Fibroblast of the aortic adventitia (primary cell): ENCODE data around the gene DMBX1. TPM values are rescaled to one million over a fixed set of nuclear protein-coding genes. Genes with fewer than 3 reads are reported as not detected.

Experiments used
- DNase-seq: peaks from one replicate; pipeline ENCODE4 v3.0.0-alpha.2; 2010; ENCODE audit warnings: low read depth
- H3K4me3 ChIP-seq: 2 replicates; pipeline ENCODE4 v1.5.1; 2011; ENCODE audit warnings: low read depth, mild to moderate bottlenecking, control low read depth, low read length, moderate library complexity
- total RNA-seq: library from RNA; depleted of rRNA; stranded (reverse); fragments of >200 nt; gene quantifications from 2 replicates; pipeline ENCODE4 v1.2.3, GENCODE V29; 2012; ENCODE audit warnings: low replicate concordance
- TF ChIP-seq, protein P1 (sequence below): IDR thresholded peaks from 2 replicates; pipeline ENCODE4 v1.5.1; 2011; ENCODE audit warnings: mild to moderate bottlenecking, low read length, control low read depth, inconsistent platforms; ENCODE audit not compliant: insufficient read depth

DMBX1 gene
- total RNA-seq, 1 donor, result not detected

DNA sequence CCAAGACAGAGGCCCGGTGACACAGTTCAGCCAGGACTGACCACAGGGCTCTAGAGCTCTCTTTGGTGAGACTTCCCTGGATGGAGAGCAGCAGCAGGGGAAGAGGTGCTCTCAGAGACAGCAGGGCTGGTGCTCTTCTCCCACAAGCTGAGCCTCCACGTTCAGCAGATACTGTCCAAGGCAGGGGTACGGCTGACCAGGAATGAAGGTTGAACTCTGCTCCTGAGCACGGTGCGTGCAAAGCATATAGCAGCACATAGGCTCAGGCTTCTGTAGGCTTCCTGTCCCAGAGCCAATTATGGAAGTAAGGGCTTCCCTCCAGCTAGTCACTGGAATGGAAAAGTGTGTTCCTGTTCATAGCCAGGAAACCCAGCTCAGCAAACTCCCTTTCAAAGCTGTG, 23.9 kb downstream of the DMBX1 start:
- DNase-seq, result no peak
- no peak overlapping the region for H3K4me3 ChIP-seq
- TF ChIP-seq, protein P1, sequence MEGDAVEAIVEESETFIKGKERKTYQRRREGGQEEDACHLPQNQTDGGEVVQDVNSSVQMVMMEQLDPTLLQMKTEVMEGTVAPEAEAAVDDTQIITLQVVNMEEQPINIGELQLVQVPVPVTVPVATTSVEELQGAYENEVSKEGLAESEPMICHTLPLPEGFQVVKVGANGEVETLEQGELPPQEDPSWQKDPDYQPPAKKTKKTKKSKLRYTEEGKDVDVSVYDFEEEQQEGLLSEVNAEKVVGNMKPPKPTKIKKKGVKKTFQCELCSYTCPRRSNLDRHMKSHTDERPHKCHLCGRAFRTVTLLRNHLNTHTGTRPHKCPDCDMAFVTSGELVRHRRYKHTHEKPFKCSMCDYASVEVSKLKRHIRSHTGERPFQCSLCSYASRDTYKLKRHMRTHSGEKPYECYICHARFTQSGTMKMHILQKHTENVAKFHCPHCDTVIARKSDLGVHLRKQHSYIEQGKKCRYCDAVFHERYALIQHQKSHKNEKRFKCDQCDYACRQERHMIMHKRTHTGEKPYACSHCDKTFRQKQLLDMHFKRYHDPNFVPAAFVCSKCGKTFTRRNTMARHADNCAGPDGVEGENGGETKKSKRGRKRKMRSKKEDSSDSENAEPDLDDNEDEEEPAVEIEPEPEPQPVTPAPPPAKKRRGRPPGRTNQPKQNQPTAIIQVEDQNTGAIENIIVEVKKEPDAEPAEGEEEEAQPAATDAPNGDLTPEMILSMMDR, result no peak

DNA sequence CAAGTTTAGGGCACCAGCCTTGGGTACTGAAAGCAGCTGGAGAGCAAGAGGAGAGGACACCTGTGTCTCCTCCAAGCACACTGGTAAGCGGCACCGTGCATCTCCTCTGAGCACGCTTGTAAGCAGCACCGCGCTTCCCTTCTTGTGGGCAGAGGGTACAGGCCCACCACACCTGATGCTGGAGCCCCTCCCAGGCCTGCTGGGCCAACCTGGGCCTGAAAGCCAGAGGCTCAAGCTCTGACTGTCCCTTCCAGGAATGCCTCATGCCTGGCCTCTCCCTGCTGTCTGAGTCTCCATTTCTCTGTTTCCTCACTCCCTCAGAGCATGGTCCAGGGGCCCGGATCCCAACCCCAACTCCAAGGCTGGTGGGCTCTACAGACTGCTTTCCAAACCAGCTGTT, 25.9 kb downstream of the DMBX1 start:
- H3K4me3 ChIP-seq, result no peak overlapping the region
- DNase-seq, result no peak
- TF ChIP-seq, protein P1, result no peak

DNA sequence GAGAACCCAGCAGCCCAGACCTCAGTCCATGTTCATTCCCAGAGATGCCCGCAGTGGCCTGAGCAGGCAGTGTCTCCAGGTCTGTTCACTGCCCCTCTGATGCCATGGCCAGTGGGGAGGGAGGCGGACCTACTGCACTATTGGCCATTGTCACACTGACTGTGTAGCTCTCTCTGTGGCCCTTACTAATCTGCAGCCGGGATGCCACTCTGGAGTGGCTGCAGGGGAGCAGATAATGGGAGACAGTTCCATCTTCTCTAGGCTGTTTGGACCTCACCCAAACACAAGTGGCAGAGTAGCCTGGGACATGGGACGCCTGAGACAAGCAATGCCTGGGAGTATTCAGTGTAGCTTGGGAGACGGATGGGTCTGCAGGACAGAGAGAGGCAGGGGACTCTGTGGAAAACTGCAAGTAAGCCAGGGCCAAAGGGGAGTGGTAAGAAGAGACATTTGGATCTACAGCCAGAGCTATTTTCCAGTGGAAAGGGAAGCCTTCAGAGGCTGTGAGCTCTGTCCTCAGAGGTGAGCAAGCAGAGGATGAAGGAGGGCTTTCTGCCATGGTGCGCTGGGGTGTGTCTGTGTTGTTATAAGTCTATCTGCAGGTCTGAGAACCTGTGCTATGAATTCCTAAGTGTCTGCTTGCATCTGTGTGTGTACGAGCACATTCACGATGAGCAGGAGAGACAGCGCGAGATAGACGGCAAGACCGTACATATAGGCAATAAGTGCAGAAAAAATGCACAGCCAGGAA, 26.7 kb downstream of the DMBX1 start:
- no peak overlapping the region for H3K4me3 ChIP-seq
- no peak for DNase-seq
- TF ChIP-seq, protein P1, result no peak

DNA sequence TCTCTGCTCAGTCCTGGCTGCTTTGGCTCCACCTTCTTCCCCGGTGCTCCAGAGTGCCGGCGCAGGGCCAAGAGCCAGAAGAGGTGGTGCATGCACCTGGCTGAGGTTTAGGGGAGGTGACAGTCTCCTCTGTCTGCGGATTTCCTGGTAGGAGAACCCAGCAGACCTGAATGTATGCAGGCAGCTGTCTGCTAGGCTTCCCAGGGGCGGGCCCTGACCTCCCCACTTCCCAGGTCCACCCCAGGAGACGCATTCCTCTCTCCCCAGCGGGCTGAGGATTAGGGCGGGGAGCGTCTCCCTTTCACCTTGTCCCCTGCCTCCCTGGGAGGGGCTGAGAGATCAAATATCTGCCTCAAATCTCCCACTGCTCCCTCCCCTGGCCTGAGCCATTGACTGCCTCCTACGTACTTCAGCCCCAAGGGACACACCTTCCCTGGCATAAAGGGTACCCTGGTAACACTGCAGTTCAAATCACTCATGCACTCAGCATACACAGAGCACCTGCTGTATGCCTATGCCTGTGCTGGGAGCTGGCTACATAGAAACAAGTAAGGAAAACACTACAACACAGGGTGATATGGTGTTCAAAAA, 27.5 kb downstream of the DMBX1 start:
- DNase-seq, result no peak
- H3K4me3 ChIP-seq, result no peak overlapping the region

DNA sequence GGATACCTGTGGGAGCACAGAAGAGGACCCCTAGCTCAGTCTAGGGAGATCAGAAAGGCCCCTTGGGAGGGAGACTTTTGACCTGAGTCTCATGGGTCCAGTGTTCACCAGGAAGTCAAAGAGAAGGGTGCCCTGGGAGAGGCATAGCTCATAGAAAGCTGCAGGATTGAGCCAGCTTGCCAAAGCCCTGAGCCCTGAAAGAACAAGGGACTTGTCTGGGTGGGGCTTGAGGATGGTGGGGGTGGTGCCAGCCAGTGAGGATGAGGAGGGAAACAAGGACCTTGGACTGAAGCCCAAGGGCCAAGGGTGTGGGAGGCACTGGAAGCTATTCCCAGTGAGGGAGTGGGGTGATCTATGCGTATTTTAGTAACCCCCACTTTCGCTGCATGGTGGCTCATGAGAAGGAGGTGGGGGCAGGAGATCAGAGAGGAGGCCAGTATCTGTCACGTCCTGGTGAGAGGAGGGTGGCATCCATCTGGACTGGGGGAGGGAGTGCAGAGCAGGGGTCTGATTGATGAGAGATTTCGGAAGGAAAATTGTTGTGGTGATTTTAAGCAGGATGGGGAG, 28.4 kb downstream of the DMBX1 start:
- H3K4me3 ChIP-seq, result no peak overlapping the region
- TF ChIP-seq, protein P1, result no peak

More for the DNA sequence above, 27.5 kb downstream of the DMBX1 start:
- TF ChIP-seq, protein P1, result no peak

DNA sequence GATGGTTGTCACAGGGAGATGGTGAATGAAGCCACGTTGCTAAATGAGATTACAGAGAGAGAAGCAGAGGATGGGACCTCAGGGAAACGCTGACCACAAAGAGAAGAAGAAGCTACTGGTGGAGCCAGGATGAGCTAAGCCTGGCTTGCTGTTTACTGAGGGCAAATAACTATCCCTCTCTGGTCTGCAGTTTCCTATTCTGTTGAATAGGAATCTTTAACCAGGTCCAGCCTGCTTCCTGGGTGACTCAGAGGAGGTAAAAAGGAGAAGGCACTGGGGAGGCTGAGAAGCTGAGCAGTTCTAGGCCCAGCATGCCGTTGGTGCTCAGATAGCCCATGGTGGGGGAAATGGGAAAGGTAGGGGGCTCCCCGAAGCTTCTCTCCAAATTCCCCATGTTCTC, 29.6 kb downstream of the DMBX1 start:
- DNase-seq, result no peak
- TF ChIP-seq, protein P1, result no peak
- H3K4me3 ChIP-seq, result no peak overlapping the region

More for the DNA sequence above, 28.4 kb downstream of the DMBX1 start:
- DNase-seq, result no peak
